Lower leg skin (tissue), 4 donors: Measurements from ENCODE around the gene SIGMAR1. TPM values are rescaled to one million over a fixed set of nuclear protein-coding genes. Genes with fewer than 3 reads are reported as not detected.

ENCODE experiments used
- DNase-seq, 2 donors: peaks; one replicate each; pipeline ENCODE4 v3.0.0-alpha.2; 2019; ENCODE audit warnings: low spot score in 2 of 2
- H3K4me3 ChIP-seq: fragments of 200-600 bp; sonication (generic); 2 replicates; pipeline ENCODE4 v1.5.1; 2017; ENCODE audit warnings: mild to moderate bottlenecking, low read depth; ENCODE audit not compliant: poor library complexity, severe bottlenecking
- CTCF ChIP-seq, 3 donors: fragments of 450-650 bp; IDR thresholded peaks; one replicate each; pipeline ENCODE4 v1.5.1; 2016; ENCODE audit warnings: antibody characterized with exemption in 3 of 3, mild to moderate bottlenecking in 3 of 3, moderate library complexity in 2 of 3
- POLR2A ChIP-seq, 2 donors: fragments of 450-650 bp; IDR thresholded peaks; one replicate each; pipeline ENCODE4 v1.6.1; 2016 to 2017; ENCODE audit warnings: antibody characterized with exemption in 2 of 2, mild to moderate bottlenecking in 1 of 2, moderate library complexity in 1 of 2
- WGBS, 2 donors: methylation state at CpG; one replicate each; pipeline ENCODE4 v1.1.5; 2018; 5-methylcytosine and 5-hydroxymethylcytosine counted together
- intact Hi-C: fragments of 100-400 bp; cut with DNase I; formaldehyde crosslinking; loops from one replicate; pipeline ENCODE4 v1.15.0; 2023; ENCODE audit warnings: low total_unique reads
- total RNA-seq, 4 donors: library from RNA; depleted of rRNA; stranded (reverse); fragments of >200 nt; gene quantifications; one replicate each; pipeline ENCODE4 v1.1.0, GENCODE V29; 2016

Gene SIGMAR1
- total RNA-seq, 4 donors from 2014 or later = 99.1 to 130 (median 107) TPM

- no peak overlapping the region for H3K4me3 ChIP-seq
- WGBS, 2 donors = 46 to 73% methylated on average over 5 of the region's 5 CpGs
- intact Hi-C loops = no loop called here
- TF ChIP-seq POLR2A (IDR thresholded peaks at IDR 0.05) (no peak), CTCF (IDR thresholded peaks at IDR 0.05) (no peak)
- no peak for DNase-seq
These were observed 13.2 kb upstream of the SIGMAR1 start for GRCh38 chr9:34650816-34651215.

DNA sequence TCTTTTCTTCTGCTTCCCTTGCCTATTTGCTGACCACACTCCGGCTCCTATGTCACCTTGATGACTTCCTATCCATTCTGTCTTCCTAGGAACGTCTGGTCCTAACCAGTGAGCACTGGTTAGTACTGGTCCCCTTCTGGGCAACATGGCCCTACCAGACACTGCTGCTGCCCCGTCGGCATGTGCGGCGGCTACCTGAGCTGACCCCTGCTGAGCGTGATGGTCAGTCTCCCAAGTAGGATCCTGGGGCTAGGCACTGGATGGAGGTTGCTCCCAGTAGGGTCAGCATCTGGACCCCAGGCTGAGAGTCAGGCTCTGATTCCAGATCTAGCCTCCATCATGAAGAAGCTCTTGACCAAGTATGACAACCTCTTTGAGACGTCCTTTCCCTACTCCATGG, 11.1 kb upstream of the SIGMAR1 start:
- H3K4me3 ChIP-seq = no peak overlapping the region
- intact Hi-C loops = no loop called here
- TF ChIP-seq POLR2A (IDR thresholded peaks at IDR 0.05) (no peak), CTCF (IDR thresholded peaks at IDR 0.05) (no peak)
- WGBS, 2 donors = 90 to 93% methylated on average over 8 of the region's 8 CpGs
- no peak for DNase-seq

- no peak for DNase-seq
- WGBS, 2 donors = 37 to 40% methylated on average over 10 of the region's 10 CpGs
- intact Hi-C loops = no loop called here
- H3K4me3 ChIP-seq = peak overlapping the region; percentile 58
- no peak for TF ChIP-seq CTCF (IDR thresholded peaks at IDR 0.05)
- TF ChIP-seq POLR2A (IDR thresholded peaks at IDR 0.05) = no peak
These were observed 10.1 kb upstream of the SIGMAR1 start for GRCh38 chr9:34647651-34648050.

DNA sequence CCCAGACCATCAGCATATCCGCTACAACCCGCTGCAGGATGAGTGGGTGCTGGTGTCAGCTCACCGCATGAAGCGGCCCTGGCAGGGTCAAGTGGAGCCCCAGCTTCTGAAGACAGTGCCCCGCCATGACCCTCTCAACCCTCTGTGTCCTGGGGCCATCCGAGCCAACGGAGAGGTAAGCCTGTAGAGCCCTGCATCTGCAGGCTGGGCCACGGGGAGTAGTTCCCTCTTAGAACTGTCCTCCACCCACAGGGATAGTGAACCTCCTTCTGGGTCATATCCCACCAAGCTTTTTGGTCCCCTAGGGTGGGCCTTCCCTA, 9.5 kb upstream of the SIGMAR1 start:
- DNase-seq = no peak
- TF ChIP-seq CTCF (IDR thresholded peaks at IDR 0.05) = no peak
- no peak for TF ChIP-seq POLR2A (IDR thresholded peaks at IDR 0.05)
- 0 to 3% methylated on average over 5 to 8 of the region's 8 CpGs for WGBS, 2 donors
- peak overlapping the region; percentile 58 for H3K4me3 ChIP-seq
- intact Hi-C loops = no loop called here

- peak within 1 kb of the TSS; percentile 58 for H3K4me3 ChIP-seq
- intact Hi-C loops = no loop called here
- WGBS, 2 donors = 5 to 7% methylated on average over 28 to 39 of the region's 43 CpGs
- peak; percentile 92 to 99 for DNase-seq
- TF ChIP-seq POLR2A (IDR thresholded peaks at IDR 0.05) (no peak), CTCF (IDR thresholded peaks at IDR 0.05) (peak in 1 of 3 donors; percentile 30)
These were observed 8.9 kb upstream of the SIGMAR1 start, which contains the start of gene GALT for GRCh38 chr9:34646211-34647083. GALT (plus strand) TSS chr9:34646675; CDS start chr9:34646705, 30 bp downstream.
